OCI-LY7 (cell line): Measurements from ENCODE around the gene PXDC1. TPM values are rescaled to one million over a fixed set of nuclear protein-coding genes. Genes with fewer than 3 reads are reported as not detected.

ENCODE experiments used
- BruUV-seq: library from RNA; stranded (reverse); fragments of 400-500 nt; replicated peaks from 2 replicates; lab custom pipeline; 2021; lab: Mats Ljungman, UMichigan
- CTCF ChIA-PET: fragments of 300-600 bp; sonication (Branson Sonifier 250); formaldehyde crosslinking; loops from one replicate; lab custom pipeline; 2022; ENCODE audit warnings: antibody characterized with exemption; ENCODE audit not compliant: unreplicated experiment; lab: Charles Lee
- POLR2A ChIA-PET: fragments of 300-600 bp; sonication (Branson Sonifier 250); formaldehyde crosslinking; loops from one replicate; lab custom pipeline; 2022; ENCODE audit warnings: antibody characterized with exemption; lab: Charles Lee
- DNase-seq: peaks from one replicate; pipeline ENCODE4 v3.0.0-alpha.2; 2015; ENCODE audit warnings: low spot score
- H2AFZ ChIP-seq: fragments of 200-600 bp; sonication (generic), shearing (Covaris generic); 2 replicates; pipeline ENCODE4 v1.6.1; 2014; ENCODE audit warnings: mild to moderate bottlenecking, antibody characterized with exemption, low read length, moderate library complexity
- H3K27ac ChIP-seq: fragments of 200-600 bp; sonication (generic); 2 replicates; pipeline ENCODE4 v1.5.1; 2014; ENCODE audit warnings: mixed run types, low read depth, mild to moderate bottlenecking, moderate library complexity, low read length, inconsistent platforms; ENCODE audit not compliant: poor library complexity, severe bottlenecking
- H3K36me3 ChIP-seq: fragments of 200-600 bp; sonication (generic); 2 replicates; pipeline ENCODE4 v1.6.1; 2014; ENCODE audit warnings: mild to moderate bottlenecking, antibody characterized with exemption, low read length, moderate library complexity, mixed read lengths; ENCODE audit not compliant: insufficient read depth
- H3K4me1 ChIP-seq: fragments of 200-600 bp; sonication (generic); 2 replicates; pipeline ENCODE4 v1.5.1; 2014; ENCODE audit warnings: mild to moderate bottlenecking, low read length; ENCODE audit not compliant: insufficient read depth, poor library complexity, severe bottlenecking
- H3K4me2 ChIP-seq: fragments of 200-600 bp; sonication (generic); 2 replicates; pipeline ENCODE4 v1.6.1; 2014; ENCODE audit warnings: mild to moderate bottlenecking, low read length
- H3K4me3 ChIP-seq: fragments of 200-600 bp; sonication (generic); 2 replicates; pipeline ENCODE4 v1.5.1; 2014; ENCODE audit warnings: mild to moderate bottlenecking, low read depth, low read length; ENCODE audit not compliant: poor library complexity, severe bottlenecking
- H3K79me2 ChIP-seq: fragments of 200-600 bp; sonication (generic); 2 replicates; pipeline ENCODE4 v1.6.1; 2016; ENCODE audit warnings: low read depth, mild to moderate bottlenecking, low read length, moderate library complexity, mixed read lengths; ENCODE audit not compliant: insufficient read depth
- H3K9me2 ChIP-seq: fragments of 200-600 bp; sonication (generic); 2 replicates; pipeline ENCODE4 v1.6.1; 2016; ENCODE audit warnings: mild to moderate bottlenecking, low read length, mixed read lengths; ENCODE audit not compliant: insufficient read depth
- H3K9me3 ChIP-seq: fragments of 200-600 bp; sonication (generic); 2 replicates; pipeline ENCODE4 v1.6.1; 2014; ENCODE audit warnings: mild to moderate bottlenecking, mixed run types, low read length, mixed read lengths
- H4K20me1 ChIP-seq: fragments of 200-600 bp; sonication (generic); 2 replicates; pipeline ENCODE4 v1.6.1; 2014; ENCODE audit warnings: mild to moderate bottlenecking, antibody characterized with exemption, low read length, moderate library complexity, mixed read lengths; ENCODE audit not compliant: insufficient read depth
- EZH2phosphoT487 ChIP-seq: fragments of 200-600 bp; sonication (generic); IDR thresholded peaks from 2 replicates; pipeline ENCODE4 v1.6.1; 2018; ENCODE audit warnings: low read depth, borderline replicate concordance, mild to moderate bottlenecking, mixed run types, antibody characterized with exemption, low read length, moderate library complexity, mixed read lengths
- intact Hi-C: fragments of 100-400 bp; cut with micrococcal nuclease; formaldehyde crosslinking; loops from one replicate; pipeline ENCODE4 v1.10.0; 2022; ENCODE audit not compliant: unreplicated experiment
- total RNA-seq, 2 experiments: library from RNA; depleted of rRNA in 1 of 2; stranded (reverse); fragments of >200 nt in 1 of 2; shearing (Covaris generic) in 1 of 2; gene quantifications; 2 replicates each; pipeline ENCODE4 v1.2.3, GENCODE V29; 2014 to 2022
- TF ChIP-seq, protein P1 (sequence below): fragments of 200-600 bp; sonication (generic); conservative IDR thresholded peaks from 2 replicates; pipeline ENCODE4 v1.5.1; 2014; ENCODE audit warnings: mild to moderate bottlenecking, antibody characterized with exemption, low read length, moderate library complexity, mixed read lengths

PXDC1 gene
- total RNA-seq, 2 experiments from 2014 or later = not detected

DNA sequence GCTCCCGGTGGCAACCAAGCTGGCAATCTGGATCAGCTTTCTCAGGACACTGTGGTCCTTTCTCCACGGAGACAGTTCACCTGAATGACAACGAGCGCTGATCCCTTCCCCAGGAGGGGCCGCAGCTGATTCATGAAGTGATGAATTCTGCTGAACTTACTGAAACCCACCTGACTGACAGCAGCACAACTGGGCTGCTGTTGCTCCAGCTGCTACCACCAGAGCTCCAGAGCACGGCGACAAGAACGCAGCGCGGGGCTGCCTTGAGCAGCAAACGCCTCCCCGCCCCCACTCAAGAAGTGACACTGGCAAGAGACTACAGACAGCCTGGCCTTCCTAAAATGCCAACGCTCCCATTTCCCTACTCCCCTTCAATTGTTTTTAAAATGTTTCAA, 10.0 kb downstream of the PXDC1 start:
- POLR2A ChIA-PET = no interaction called here
- CTCF ChIA-PET = no interaction called here
- H3K4me2 ChIP-seq = no peak overlapping the region
- no peaks in the 10 kb centered on the region for H3K36me3 ChIP-seq
- no peaks in the 10 kb centered on the region for H4K20me1 ChIP-seq
- H3K4me1 ChIP-seq = peaks cover 8% of the 10 kb centered on the region
- DNase-seq = no peak
- no peaks in the 10 kb centered on the region for H3K79me2 ChIP-seq
- H3K27ac ChIP-seq = no peak overlapping the region
- intact Hi-C loops = loop anchor here (5.0 kb wide), 1 partner anchor 236 kb away; no protein-coding TSS in a partner anchor
- H3K9me3 ChIP-seq = no peaks in the 10 kb centered on the region
- TF ChIP-seq, protein P1, sequence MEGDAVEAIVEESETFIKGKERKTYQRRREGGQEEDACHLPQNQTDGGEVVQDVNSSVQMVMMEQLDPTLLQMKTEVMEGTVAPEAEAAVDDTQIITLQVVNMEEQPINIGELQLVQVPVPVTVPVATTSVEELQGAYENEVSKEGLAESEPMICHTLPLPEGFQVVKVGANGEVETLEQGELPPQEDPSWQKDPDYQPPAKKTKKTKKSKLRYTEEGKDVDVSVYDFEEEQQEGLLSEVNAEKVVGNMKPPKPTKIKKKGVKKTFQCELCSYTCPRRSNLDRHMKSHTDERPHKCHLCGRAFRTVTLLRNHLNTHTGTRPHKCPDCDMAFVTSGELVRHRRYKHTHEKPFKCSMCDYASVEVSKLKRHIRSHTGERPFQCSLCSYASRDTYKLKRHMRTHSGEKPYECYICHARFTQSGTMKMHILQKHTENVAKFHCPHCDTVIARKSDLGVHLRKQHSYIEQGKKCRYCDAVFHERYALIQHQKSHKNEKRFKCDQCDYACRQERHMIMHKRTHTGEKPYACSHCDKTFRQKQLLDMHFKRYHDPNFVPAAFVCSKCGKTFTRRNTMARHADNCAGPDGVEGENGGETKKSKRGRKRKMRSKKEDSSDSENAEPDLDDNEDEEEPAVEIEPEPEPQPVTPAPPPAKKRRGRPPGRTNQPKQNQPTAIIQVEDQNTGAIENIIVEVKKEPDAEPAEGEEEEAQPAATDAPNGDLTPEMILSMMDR = no peak
- TF ChIP-seq EZH2phosphoT487 = no peak
- peak overlapping the region; percentile 67; the same call in 1 of the 2 replicates for H2AFZ ChIP-seq
- no peak overlapping the region for H3K4me3 ChIP-seq
- H3K9me2 ChIP-seq = no peaks in the 10 kb centered on the region
- BruUV-seq = no TSS peak

DNA sequence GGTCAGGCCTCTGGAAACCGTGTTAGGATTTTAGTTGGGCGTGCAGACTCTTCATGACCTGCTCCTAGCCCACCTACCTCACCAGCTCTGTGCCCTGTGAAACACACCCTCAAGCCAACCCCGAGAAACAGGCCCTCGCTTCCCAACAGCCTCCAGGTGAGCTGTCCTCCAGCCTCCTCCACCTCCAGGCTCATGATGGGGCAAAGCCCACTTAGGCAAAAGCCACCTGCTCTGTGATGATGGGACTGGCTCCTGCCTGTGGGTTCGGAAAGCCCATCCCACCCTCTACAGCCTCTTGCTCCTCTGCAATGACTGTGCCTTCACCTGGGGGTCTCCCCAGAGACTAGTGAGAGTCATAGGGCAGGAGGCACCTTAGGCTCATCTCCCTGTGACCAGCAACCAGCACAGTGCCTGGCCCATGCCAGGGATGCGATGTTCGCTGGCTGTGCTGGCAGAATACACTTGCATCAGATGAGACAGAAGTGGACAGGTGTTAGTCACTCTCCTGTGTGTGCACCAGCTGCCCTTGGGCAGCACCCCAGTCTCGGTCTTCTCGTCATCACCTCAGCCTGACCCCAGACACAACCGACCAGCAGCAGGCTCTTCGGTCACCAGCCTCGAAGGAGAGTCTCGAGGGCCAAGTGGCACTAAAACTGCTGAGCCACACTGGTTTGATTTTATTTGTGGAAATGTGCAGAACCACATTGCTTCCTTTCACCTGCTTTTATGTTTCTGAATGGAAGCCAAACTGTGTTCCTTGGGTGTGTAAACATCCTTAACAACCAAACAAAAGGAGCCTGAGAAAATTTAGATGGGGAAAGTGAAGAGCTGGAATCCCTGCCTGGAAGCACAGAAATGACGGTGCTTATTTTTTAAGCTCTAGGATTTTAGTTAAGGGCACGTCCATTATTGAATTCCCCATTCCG, 10.7 kb downstream of the PXDC1 start:
- H3K79me2 ChIP-seq = no peaks in the 10 kb centered on the region
- H3K4me3 ChIP-seq = no peak overlapping the region
- no peaks in the 10 kb centered on the region for H3K9me2 ChIP-seq
- no peak overlapping the region for H2AFZ ChIP-seq
- no peak overlapping the region for H3K27ac ChIP-seq
- DNase-seq = no peak
- intact Hi-C loops = loop anchor here (5.0 kb wide), 1 partner anchor 236 kb away; no protein-coding TSS in a partner anchor
- TF ChIP-seq, protein P1 = no peak
- no peak for TF ChIP-seq EZH2phosphoT487
- H3K4me2 ChIP-seq = no peak overlapping the region
- CTCF ChIA-PET = no interaction called here
- H3K9me3 ChIP-seq = no peaks in the 10 kb centered on the region
- H4K20me1 ChIP-seq = no peaks in the 10 kb centered on the region
- no peaks in the 10 kb centered on the region for H3K36me3 ChIP-seq
- no TSS peak for BruUV-seq
- POLR2A ChIA-PET = no interaction called here
- H3K4me1 ChIP-seq = peaks cover 8% of the 10 kb centered on the region

DNA sequence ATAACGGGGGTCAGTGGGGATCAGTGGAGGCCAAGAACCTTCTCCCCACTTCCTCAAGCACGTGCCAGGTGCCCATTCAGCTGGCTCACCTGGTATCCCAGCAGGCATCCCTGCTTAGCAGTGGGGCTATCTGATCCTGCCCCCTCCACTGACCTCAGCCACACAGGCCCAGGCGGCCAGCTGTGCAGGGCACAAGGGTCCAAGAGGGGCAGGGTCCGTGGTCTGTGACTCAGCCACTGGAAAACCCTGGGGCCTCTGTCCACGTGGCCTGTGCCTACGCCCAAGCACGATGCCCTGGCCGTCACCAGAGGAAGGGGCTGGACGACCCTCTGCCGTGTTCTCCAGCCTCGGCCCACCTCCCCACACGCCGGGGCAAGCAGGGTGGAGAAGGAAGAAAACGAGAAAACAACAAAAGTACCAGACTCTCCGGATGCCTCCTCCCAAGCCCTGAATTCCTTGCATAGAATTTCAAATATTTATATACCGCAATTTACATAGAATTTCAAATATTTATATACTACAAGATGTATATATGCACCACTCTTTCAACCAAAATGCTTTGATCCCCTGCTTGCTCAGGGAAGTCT, 12.1 kb downstream of the PXDC1 start:
- intact Hi-C loops = no loop called here
- H3K4me2 ChIP-seq = no peak overlapping the region
- H3K4me3 ChIP-seq = no peak overlapping the region
- peaks cover 8% of the 10 kb centered on the region for H3K4me1 ChIP-seq
- CTCF ChIA-PET = no interaction called here
- H3K27ac ChIP-seq = no peak overlapping the region
- H3K9me2 ChIP-seq = no peaks in the 10 kb centered on the region
- no peak for TF ChIP-seq EZH2phosphoT487
- TF ChIP-seq, protein P1 = no peak
- H3K79me2 ChIP-seq = no peaks in the 10 kb centered on the region
- DNase-seq = no peak
- BruUV-seq = no TSS peak
- no peaks in the 10 kb centered on the region for H3K36me3 ChIP-seq
- peaks cover 8% of the 10 kb centered on the region for H3K9me3 ChIP-seq
- no peak overlapping the region for H2AFZ ChIP-seq
- POLR2A ChIA-PET = no interaction called here
- H4K20me1 ChIP-seq = no peaks in the 10 kb centered on the region
